Activated naive CD4-positive, alpha-beta T cell treated with anti-CD3 and anti-CD28 coated beads, Interleukin-2, amount 50 U/mL, for 24 hours (primary cell): ENCODE measurements around the gene SCNN1G.

Experiments used
- H3K27ac Mint-ChIP-seq: one replicate; pipeline ENCODE4 v1.8.0; 2021; ENCODE audit warnings: mild to moderate bottlenecking, mixed read lengths
- H3K27me3 Mint-ChIP-seq: one replicate; pipeline ENCODE4 v1.8.0; 2021; ENCODE audit warnings: mixed read lengths
- H3K36me3 Mint-ChIP-seq: one replicate; pipeline ENCODE4 v1.8.0; 2021; ENCODE audit warnings: mixed read lengths
- H3K4me1 Mint-ChIP-seq: one replicate; pipeline ENCODE4 v1.8.0; 2021; ENCODE audit warnings: mixed read lengths
- H3K4me3 Mint-ChIP-seq: one replicate; pipeline ENCODE4 v1.8.0; 2021; ENCODE audit warnings: mild to moderate bottlenecking, mixed read lengths
- H3K9me3 Mint-ChIP-seq: one replicate; pipeline ENCODE4 v1.8.0; 2021; ENCODE audit warnings: mixed read lengths

Gene SCNN1G

GRCh38 chr16:23214796-23215195 is 32.3 kb downstream of the SCNN1G start:
- H3K4me3 Mint-ChIP-seq, result no peak overlapping the region
- no peaks in the 10 kb centered on the region for H3K9me3 Mint-ChIP-seq
- peaks cover 6% of the 10 kb centered on the region for H3K27me3 Mint-ChIP-seq
- H3K36me3 Mint-ChIP-seq, result no peaks in the 10 kb centered on the region
- no peaks in the 10 kb centered on the region for H3K4me1 Mint-ChIP-seq
- H3K27ac Mint-ChIP-seq, result no peak overlapping the region

- H3K36me3 Mint-ChIP-seq, result no peaks in the 10 kb centered on the region
- H3K4me3 Mint-ChIP-seq, result no peak overlapping the region
Measured at GRCh38 chr16:23215435-23215834, 32.9 kb downstream of the SCNN1G start.

GRCh38 chr16:23216658-23217246 is 34.2 kb downstream of the SCNN1G start:
- Mint-ChIP-seq H3K27ac (no peak overlapping the region), H3K36me3 (no peaks in the 10 kb centered on the region), H3K9me3 (no peaks in the 10 kb centered on the region), H3K4me3 (no peak overlapping the region), H3K4me1 (no peaks in the 10 kb centered on the region), H3K27me3 (peaks cover 9% of the 10 kb centered on the region)

More at GRCh38 chr16:23215435-23215834, 32.9 kb downstream of the SCNN1G start:
- H3K27me3 Mint-ChIP-seq, result peaks cover 6% of the 10 kb centered on the region
- no peak overlapping the region for H3K27ac Mint-ChIP-seq
- H3K4me1 Mint-ChIP-seq, result no peaks in the 10 kb centered on the region
- H3K9me3 Mint-ChIP-seq, result no peaks in the 10 kb centered on the region

DNA sequence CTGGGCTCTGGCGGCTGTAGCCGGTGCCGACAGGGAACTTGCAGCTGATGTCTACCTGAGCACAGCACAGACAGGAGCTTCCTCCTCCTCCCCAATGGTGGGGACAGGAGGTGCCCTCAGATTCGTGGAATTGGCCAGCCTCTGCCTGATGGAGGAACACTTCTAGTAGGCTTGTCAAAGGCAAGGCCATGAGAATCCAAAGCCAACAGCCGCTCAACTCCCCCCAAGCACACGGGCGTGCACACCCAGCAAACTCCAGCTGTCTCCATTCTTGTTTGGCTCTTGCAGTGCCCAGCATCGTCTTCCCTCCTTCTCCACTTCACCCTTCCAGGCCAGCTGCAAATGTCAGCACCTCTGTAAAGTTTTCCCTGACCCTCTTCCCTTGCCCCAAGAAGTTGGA is 35.1 kb downstream of the SCNN1G start:
- Mint-ChIP-seq H3K4me3 (no peak overlapping the region), H3K27ac (no peak overlapping the region), H3K9me3 (no peaks in the 10 kb centered on the region), H3K36me3 (no peaks in the 10 kb centered on the region), H3K4me1 (no peaks in the 10 kb centered on the region), H3K27me3 (peaks cover 12% of the 10 kb centered on the region)

- H3K4me1 Mint-ChIP-seq, result no peaks in the 10 kb centered on the region
- no peak overlapping the region for H3K27ac Mint-ChIP-seq
- peaks cover 6% of the 10 kb centered on the region for H3K27me3 Mint-ChIP-seq
- no peaks in the 10 kb centered on the region for H3K9me3 Mint-ChIP-seq
- H3K4me3 Mint-ChIP-seq, result no peak overlapping the region
- no peaks in the 10 kb centered on the region for H3K36me3 Mint-ChIP-seq
Measured at GRCh38 chr16:23222929-23223328, 40.4 kb downstream of the SCNN1G start.

- Mint-ChIP-seq H3K4me3 (no peak overlapping the region), H3K27me3 (peaks cover 6% of the 10 kb centered on the region), H3K27ac (no peak overlapping the region), H3K4me1 (no peaks in the 10 kb centered on the region), H3K36me3 (no peaks in the 10 kb centered on the region), H3K9me3 (no peaks in the 10 kb centered on the region)
Measured at GRCh38 chr16:23223368-23223767, 40.8 kb downstream of the SCNN1G start.

DNA sequence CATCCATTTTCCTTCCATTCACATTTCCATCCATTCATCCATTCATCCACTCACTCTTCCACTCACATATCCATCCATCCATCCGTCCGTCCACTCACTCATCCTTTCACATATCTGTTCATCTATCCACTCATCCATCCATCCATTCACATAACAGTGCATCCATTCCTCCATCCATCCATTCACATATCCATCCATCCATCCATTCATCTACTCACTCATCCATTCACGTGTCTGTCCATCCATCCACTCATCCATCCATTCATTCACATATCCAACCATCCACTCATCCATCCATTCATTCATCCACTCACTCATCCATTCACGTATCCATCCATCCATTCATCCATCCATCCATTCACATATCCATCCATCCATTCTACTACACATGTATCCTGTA is 42.6 kb downstream of the SCNN1G start:
- Mint-ChIP-seq H3K27ac (no peak overlapping the region), H3K9me3 (no peaks in the 10 kb centered on the region), H3K27me3 (peaks cover 6% of the 10 kb centered on the region), H3K4me1 (no peaks in the 10 kb centered on the region), H3K36me3 (no peaks in the 10 kb centered on the region), H3K4me3 (no peak overlapping the region)

DNA sequence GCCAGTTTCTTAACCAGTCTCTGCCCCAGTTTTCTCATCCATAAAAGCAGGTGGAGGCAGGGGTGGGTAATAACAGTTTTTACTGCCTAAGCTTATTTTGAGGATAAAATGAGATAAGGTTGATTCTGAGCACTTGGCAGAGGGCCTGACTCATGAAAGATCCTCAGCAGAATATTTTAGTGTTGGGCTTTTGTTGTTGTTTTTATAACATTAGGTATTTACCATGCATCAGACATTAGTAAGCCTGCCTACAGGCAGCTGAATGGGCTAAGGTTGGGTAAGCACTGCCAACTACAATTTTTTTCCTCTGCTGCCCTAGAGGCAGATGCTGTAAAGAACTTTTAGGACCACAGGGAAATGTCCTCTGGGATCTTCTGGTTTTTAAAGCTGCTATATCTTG is 43.1 kb downstream of the SCNN1G start:
- peaks cover 6% of the 10 kb centered on the region for H3K27me3 Mint-ChIP-seq
- H3K9me3 Mint-ChIP-seq, result no peaks in the 10 kb centered on the region
- H3K4me1 Mint-ChIP-seq, result no peaks in the 10 kb centered on the region
- no peak overlapping the region for H3K4me3 Mint-ChIP-seq
- no peaks in the 10 kb centered on the region for H3K36me3 Mint-ChIP-seq
- H3K27ac Mint-ChIP-seq, result no peak overlapping the region

- Mint-ChIP-seq H3K4me1 (no peaks in the 10 kb centered on the region), H3K4me3 (no peak overlapping the region), H3K9me3 (no peaks in the 10 kb centered on the region), H3K36me3 (no peaks in the 10 kb centered on the region), H3K27me3 (no peaks in the 10 kb centered on the region), H3K27ac (no peak overlapping the region)
Measured at GRCh38 chr16:23227529-23227928, 45.0 kb downstream of the SCNN1G start.

DNA sequence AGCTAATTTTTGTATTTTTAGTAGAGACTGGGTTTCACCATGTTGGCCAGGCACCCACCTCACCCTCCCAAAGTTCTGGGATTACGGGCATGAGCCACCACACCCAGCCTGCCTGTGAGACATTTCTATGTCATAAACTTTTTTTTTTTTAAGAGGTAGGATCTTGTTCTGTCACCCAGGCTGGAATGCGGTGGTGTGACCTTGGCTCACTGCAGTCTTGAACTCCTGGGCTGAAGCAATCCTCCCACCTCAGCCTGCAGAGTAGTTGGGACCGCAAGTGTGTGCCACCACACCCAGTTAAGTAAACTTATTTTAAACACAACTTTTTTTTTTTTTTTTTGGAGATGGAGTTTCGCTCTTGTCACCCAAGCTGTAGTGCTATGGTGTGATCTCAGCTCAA is 47.2 kb downstream of the SCNN1G start:
- Mint-ChIP-seq H3K27me3 (no peaks in the 10 kb centered on the region), H3K27ac (no peak overlapping the region), H3K36me3 (no peaks in the 10 kb centered on the region), H3K4me3 (no peak overlapping the region), H3K9me3 (no peaks in the 10 kb centered on the region), H3K4me1 (no peaks in the 10 kb centered on the region)

GRCh38 chr16:23232806-23233205 is 50.3 kb downstream of the SCNN1G start:
- no peak overlapping the region for H3K4me3 Mint-ChIP-seq
- H3K27me3 Mint-ChIP-seq, result peaks cover 6% of the 10 kb centered on the region
- no peaks in the 10 kb centered on the region for H3K4me1 Mint-ChIP-seq
- H3K36me3 Mint-ChIP-seq, result no peaks in the 10 kb centered on the region
- no peaks in the 10 kb centered on the region for H3K9me3 Mint-ChIP-seq
- no peak overlapping the region for H3K27ac Mint-ChIP-seq

- peaks cover 7% of the 10 kb centered on the region for H3K27me3 Mint-ChIP-seq
- no peaks in the 10 kb centered on the region for H3K4me1 Mint-ChIP-seq
- H3K27ac Mint-ChIP-seq, result no peak overlapping the region
- no peaks in the 10 kb centered on the region for H3K9me3 Mint-ChIP-seq
- no peaks in the 10 kb centered on the region for H3K36me3 Mint-ChIP-seq
- H3K4me3 Mint-ChIP-seq, result no peak overlapping the region
Measured at GRCh38 chr16:23235176-23235575, 52.6 kb downstream of the SCNN1G start.

DNA sequence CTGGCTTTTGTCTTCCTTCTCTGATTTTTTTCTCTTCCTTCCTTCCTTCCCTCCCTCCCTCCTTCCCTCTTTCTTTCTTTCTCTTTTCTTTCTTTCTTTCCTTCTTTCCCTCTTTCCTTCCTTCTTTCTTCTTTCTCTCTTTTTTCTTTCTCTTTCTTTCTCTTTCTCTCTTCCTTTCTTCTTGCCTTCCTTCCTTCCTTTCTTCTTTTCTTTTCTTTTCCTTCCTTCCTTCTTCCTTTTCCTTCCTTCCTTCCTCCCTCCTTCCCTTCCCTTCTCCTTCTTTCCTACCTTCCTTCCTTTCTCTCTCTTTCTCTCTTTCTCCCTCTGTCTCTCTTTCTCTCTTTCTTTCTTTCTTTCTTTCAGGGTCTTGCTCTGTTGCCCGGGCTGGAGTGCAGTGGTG is 54.4 kb downstream of the SCNN1G start:
- no peaks in the 10 kb centered on the region for H3K36me3 Mint-ChIP-seq
- H3K4me3 Mint-ChIP-seq, result no peak overlapping the region
- no peak overlapping the region for H3K27ac Mint-ChIP-seq
- no peaks in the 10 kb centered on the region for H3K4me1 Mint-ChIP-seq
- peaks cover 7% of the 10 kb centered on the region for H3K27me3 Mint-ChIP-seq
- H3K9me3 Mint-ChIP-seq, result no peaks in the 10 kb centered on the region

- peaks cover 5% of the 10 kb centered on the region for H3K27me3 Mint-ChIP-seq
- no peak overlapping the region for H3K4me3 Mint-ChIP-seq
- H3K9me3 Mint-ChIP-seq, result no peaks in the 10 kb centered on the region
- H3K36me3 Mint-ChIP-seq, result no peaks in the 10 kb centered on the region
- H3K4me1 Mint-ChIP-seq, result no peaks in the 10 kb centered on the region
- no peak overlapping the region for H3K27ac Mint-ChIP-seq
Measured at GRCh38 chr16:23240994-23241393, 58.4 kb downstream of the SCNN1G start.

GRCh38 chr16:23244122-23244521 is 61.6 kb downstream of the SCNN1G start:
- no peak overlapping the region for H3K27ac Mint-ChIP-seq
- no peaks in the 10 kb centered on the region for H3K4me1 Mint-ChIP-seq
- no peaks in the 10 kb centered on the region for H3K36me3 Mint-ChIP-seq
- H3K27me3 Mint-ChIP-seq, result peaks cover 4% of the 10 kb centered on the region
- H3K4me3 Mint-ChIP-seq, result no peak overlapping the region
- H3K9me3 Mint-ChIP-seq, result no peaks in the 10 kb centered on the region

GRCh38 chr16:23245268-23245667 is 62.7 kb downstream of the SCNN1G start:
- H3K27me3 Mint-ChIP-seq, result peaks cover 4% of the 10 kb centered on the region
- H3K27ac Mint-ChIP-seq, result no peak overlapping the region
- H3K4me3 Mint-ChIP-seq, result no peak overlapping the region
- H3K4me1 Mint-ChIP-seq, result no peaks in the 10 kb centered on the region
- H3K36me3 Mint-ChIP-seq, result no peaks in the 10 kb centered on the region
- no peaks in the 10 kb centered on the region for H3K9me3 Mint-ChIP-seq
